ENCODE results near the gene EFEMP1.

The EFEMP1 gene

GRCh38 chr2:55887351-55887750 lies 36.2 kb downstream of the EFEMP1 start:
- H3K9me3 ChIP-seq (ENCODE audit: control insufficient read depth, low read length), result no peaks in the 10 kb centered on the region
- H3K4me3 ChIP-seq (ENCODE audit: insufficient read depth, low read depth, low read length), result no peak overlapping the region
- peaks cover 7% of the 10 kb centered on the region for H3K4me1 ChIP-seq (ENCODE audit: control insufficient read depth, insufficient read depth, low read length)
- H3K27ac ChIP-seq (ENCODE audit: insufficient read depth, low read depth, low read length, poor library complexity, severe bottlenecking), result no peak overlapping the region
- H3K27me3 ChIP-seq (ENCODE audit: control insufficient read depth, insufficient read depth, low read length, poor library complexity, severe bottlenecking), result no peaks in the 10 kb centered on the region
- WGBS, 2 experiments, result 86 to 97% methylated on average over 1 of the region's 2 CpGs
- no peaks in the 10 kb centered on the region for H3K36me3 ChIP-seq (ENCODE audit: control insufficient read depth, insufficient read depth, low read length)

DNA sequence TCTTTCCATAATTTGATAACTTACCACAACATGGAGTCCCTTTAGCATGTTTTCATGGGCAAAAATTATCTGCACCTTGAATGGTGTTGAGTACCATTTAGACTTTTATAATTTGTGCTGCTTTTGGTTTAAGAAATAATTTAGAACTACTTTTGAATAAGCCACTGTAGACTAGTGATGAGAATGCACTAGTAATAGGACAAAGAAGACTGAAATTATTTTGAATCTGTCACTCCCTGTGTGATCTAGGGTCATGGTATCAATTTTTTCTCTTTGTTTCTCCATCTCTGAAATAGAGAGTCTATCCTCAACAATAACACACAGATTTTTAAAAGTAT lies 37.7 kb downstream of the EFEMP1 start:
- Histone ChIP-seq H3K9me3 (ENCODE audit: control insufficient read depth, low read length) (no peaks in the 10 kb centered on the region), H3K4me1 (ENCODE audit: control insufficient read depth, insufficient read depth, low read length) (peaks cover 7% of the 10 kb centered on the region), H3K36me3 (ENCODE audit: control insufficient read depth, insufficient read depth, low read length) (no peaks in the 10 kb centered on the region), H3K27me3 (ENCODE audit: control insufficient read depth, insufficient read depth, low read length, poor library complexity, severe bottlenecking) (no peaks in the 10 kb centered on the region), H3K27ac (ENCODE audit: insufficient read depth, low read depth, low read length, poor library complexity, severe bottlenecking) (no peak overlapping the region), H3K4me3 (ENCODE audit: insufficient read depth, low read depth, low read length) (no peak overlapping the region)

GRCh38 chr2:55885127-55885943 lies 38.2 kb downstream of the EFEMP1 start:
- no peak overlapping the region for H3K27ac ChIP-seq (ENCODE audit: insufficient read depth, low read depth, low read length, poor library complexity, severe bottlenecking)
- H3K4me1 ChIP-seq (ENCODE audit: control insufficient read depth, insufficient read depth, low read length), result peaks cover 7% of the 10 kb centered on the region
- H3K4me3 ChIP-seq (ENCODE audit: insufficient read depth, low read depth, low read length), result no peak overlapping the region
- no peaks in the 10 kb centered on the region for H3K36me3 ChIP-seq (ENCODE audit: control insufficient read depth, insufficient read depth, low read length)
- H3K27me3 ChIP-seq (ENCODE audit: control insufficient read depth, insufficient read depth, low read length, poor library complexity, severe bottlenecking), result no peaks in the 10 kb centered on the region
- 81% methylated on average over 11 of the region's 11 CpGs for WGBS, 2 experiments
- H3K9me3 ChIP-seq (ENCODE audit: control insufficient read depth, low read length), result no peaks in the 10 kb centered on the region

DNA sequence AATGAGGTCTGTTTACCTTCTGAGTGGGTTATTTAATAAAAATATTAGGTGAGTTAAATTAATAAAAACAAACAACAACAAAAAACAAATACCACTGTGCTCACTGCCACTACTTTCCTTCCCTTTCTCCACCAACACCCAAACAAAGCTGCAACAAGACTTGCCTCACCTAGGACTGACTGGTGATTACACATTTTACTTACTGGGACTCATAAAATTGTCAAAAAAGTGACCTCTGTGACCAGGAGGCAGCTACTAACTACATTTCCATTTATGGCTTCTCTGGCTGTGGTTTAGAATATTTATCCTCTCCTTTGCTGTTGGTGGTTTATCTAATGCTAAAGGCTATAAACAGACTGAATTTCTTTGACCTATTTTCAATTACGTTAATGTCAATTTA lies 39.8 kb downstream of the EFEMP1 start:
- WGBS, 2 experiments, result no CpG with 5 or more reads among the region's 1 CpG
- Histone ChIP-seq H3K4me3 (ENCODE audit: insufficient read depth, low read depth, low read length) (no peak overlapping the region), H3K9me3 (ENCODE audit: control insufficient read depth, low read length) (no peaks in the 10 kb centered on the region), H3K4me1 (ENCODE audit: control insufficient read depth, insufficient read depth, low read length) (peaks cover 2% of the 10 kb centered on the region), H3K27ac (ENCODE audit: insufficient read depth, low read depth, low read length, poor library complexity, severe bottlenecking) (no peak overlapping the region), H3K27me3 (ENCODE audit: control insufficient read depth, insufficient read depth, low read length, poor library complexity, severe bottlenecking) (no peaks in the 10 kb centered on the region), H3K36me3 (ENCODE audit: control insufficient read depth, insufficient read depth, low read length) (no peaks in the 10 kb centered on the region)

DNA sequence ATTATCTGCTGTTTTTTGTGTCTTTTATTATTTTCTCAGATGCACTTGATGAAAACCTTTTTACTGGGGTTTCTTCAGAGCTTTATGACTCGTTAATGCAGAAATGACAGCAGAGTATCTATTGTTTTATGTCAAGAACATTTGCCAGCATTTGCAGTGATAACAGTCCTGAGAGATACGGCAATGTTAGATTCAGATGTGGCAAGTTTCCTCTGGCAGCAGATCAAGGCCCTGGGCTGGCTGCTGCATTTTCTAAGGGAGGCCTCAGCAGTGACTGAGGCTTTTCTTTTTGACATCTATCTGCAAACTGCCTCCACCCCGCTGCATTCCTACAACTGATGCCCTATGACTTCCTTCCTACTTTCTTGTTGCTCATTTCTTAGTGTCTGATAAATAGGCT lies 40.2 kb downstream of the EFEMP1 start:
- Histone ChIP-seq H3K4me3 (ENCODE audit: insufficient read depth, low read depth, low read length) (no peak overlapping the region), H3K36me3 (ENCODE audit: control insufficient read depth, insufficient read depth, low read length) (no peaks in the 10 kb centered on the region), H3K27me3 (ENCODE audit: control insufficient read depth, insufficient read depth, low read length, poor library complexity, severe bottlenecking) (no peaks in the 10 kb centered on the region), H3K9me3 (ENCODE audit: control insufficient read depth, low read length) (no peaks in the 10 kb centered on the region), H3K4me1 (ENCODE audit: control insufficient read depth, insufficient read depth, low read length) (no peaks in the 10 kb centered on the region), H3K27ac (ENCODE audit: insufficient read depth, low read depth, low read length, poor library complexity, severe bottlenecking) (no peak overlapping the region)
- 88 to 97% methylated on average over 3 of the region's 3 CpGs for WGBS, 2 experiments

DNA sequence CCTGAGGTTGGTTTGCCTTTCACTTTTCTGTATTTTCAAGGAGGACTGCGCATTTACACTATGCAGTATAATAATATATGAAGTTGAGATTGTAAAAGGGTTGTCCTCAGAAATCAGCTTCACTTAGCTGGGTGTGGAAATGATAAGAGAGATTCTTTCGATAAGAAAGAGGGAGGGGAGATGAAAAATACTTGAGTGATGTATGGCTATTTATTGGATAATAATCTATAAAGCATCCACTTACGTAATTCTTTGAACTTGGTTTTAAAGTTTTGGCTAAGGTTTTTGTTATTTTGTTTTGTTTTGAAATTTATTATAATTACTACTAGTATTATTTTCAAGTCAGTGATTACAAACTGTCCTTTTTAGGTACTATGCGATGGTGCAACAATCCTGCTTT lies 40.6 kb downstream of the EFEMP1 start:
- no peaks in the 10 kb centered on the region for H3K27me3 ChIP-seq (ENCODE audit: control insufficient read depth, insufficient read depth, low read length, poor library complexity, severe bottlenecking)
- H3K36me3 ChIP-seq (ENCODE audit: control insufficient read depth, insufficient read depth, low read length), result no peaks in the 10 kb centered on the region
- 94 to 99% methylated on average over 2 to 4 of the region's 4 CpGs for WGBS, 2 experiments
- no peak overlapping the region for H3K27ac ChIP-seq (ENCODE audit: insufficient read depth, low read depth, low read length, poor library complexity, severe bottlenecking)
- no peaks in the 10 kb centered on the region for H3K4me1 ChIP-seq (ENCODE audit: control insufficient read depth, insufficient read depth, low read length)
- no peak overlapping the region for H3K4me3 ChIP-seq (ENCODE audit: insufficient read depth, low read depth, low read length)
- H3K9me3 ChIP-seq (ENCODE audit: control insufficient read depth, low read length), result no peaks in the 10 kb centered on the region

GRCh38 chr2:55880416-55881143 lies 43.0 kb downstream of the EFEMP1 start:
- WGBS, 2 experiments, result 94 to 98% methylated on average over 6 of the region's 6 CpGs
- no peaks in the 10 kb centered on the region for H3K9me3 ChIP-seq (ENCODE audit: control insufficient read depth, low read length)
- no peak overlapping the region for H3K4me3 ChIP-seq (ENCODE audit: insufficient read depth, low read depth, low read length)
- no peak overlapping the region for H3K27ac ChIP-seq (ENCODE audit: insufficient read depth, low read depth, low read length, poor library complexity, severe bottlenecking)
- no peaks in the 10 kb centered on the region for H3K4me1 ChIP-seq (ENCODE audit: control insufficient read depth, insufficient read depth, low read length)
- no peaks in the 10 kb centered on the region for H3K36me3 ChIP-seq (ENCODE audit: control insufficient read depth, insufficient read depth, low read length)
- no peaks in the 10 kb centered on the region for H3K27me3 ChIP-seq (ENCODE audit: control insufficient read depth, insufficient read depth, low read length, poor library complexity, severe bottlenecking)

DNA sequence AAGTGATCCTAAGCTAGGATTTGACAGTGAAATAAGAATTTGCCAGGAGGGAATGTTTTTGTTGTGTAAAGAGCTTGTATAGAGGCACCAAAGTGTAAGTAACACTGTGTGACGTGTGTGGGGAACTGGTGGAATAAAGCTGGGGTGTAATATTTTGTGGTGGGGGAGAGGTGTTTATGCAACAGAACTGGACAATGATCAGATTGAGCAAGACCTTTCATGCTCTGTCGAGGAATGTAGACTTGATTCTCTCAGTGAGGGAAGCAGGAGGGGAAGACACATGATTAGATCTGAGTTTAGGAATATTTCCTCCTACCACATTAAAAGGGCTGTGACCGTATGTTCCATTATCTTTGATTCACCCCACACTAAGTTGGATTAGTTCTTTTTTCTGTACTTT lies 43.6 kb downstream of the EFEMP1 start:
- no peaks in the 10 kb centered on the region for H3K4me1 ChIP-seq (ENCODE audit: control insufficient read depth, insufficient read depth, low read length)
- no peaks in the 10 kb centered on the region for H3K27me3 ChIP-seq (ENCODE audit: control insufficient read depth, insufficient read depth, low read length, poor library complexity, severe bottlenecking)
- no peak overlapping the region for H3K4me3 ChIP-seq (ENCODE audit: insufficient read depth, low read depth, low read length)
- no peaks in the 10 kb centered on the region for H3K9me3 ChIP-seq (ENCODE audit: control insufficient read depth, low read length)
- no peaks in the 10 kb centered on the region for H3K36me3 ChIP-seq (ENCODE audit: control insufficient read depth, insufficient read depth, low read length)
- WGBS, 2 experiments, result 87 to 95% methylated on average over 3 of the region's 3 CpGs
- H3K27ac ChIP-seq (ENCODE audit: insufficient read depth, low read depth, low read length, poor library complexity, severe bottlenecking), result no peak overlapping the region

DNA sequence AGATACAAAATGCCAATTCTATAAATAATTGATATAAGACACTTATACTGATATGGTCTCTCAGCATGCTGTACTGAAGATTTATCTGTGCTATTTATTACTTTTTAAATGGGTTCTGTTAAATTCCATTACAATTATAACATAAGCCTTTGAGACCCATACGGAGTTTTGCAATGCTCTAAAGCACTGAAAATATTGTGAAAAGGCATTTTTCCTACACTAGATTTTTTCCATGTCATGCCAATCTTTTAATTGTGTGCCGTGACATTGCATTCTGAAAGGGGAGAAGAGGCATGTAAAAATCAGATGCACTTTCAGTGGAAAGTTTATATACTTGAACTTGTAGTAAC lies 46.5 kb downstream of the EFEMP1 start:
- H3K4me3 ChIP-seq (ENCODE audit: insufficient read depth, low read depth, low read length), result no peak overlapping the region
- H3K4me1 ChIP-seq (ENCODE audit: control insufficient read depth, insufficient read depth, low read length), result no peaks in the 10 kb centered on the region
- H3K9me3 ChIP-seq (ENCODE audit: control insufficient read depth, low read length), result no peaks in the 10 kb centered on the region
- H3K36me3 ChIP-seq (ENCODE audit: control insufficient read depth, insufficient read depth, low read length), result no peaks in the 10 kb centered on the region
- WGBS, 2 experiments, result 92 to 100% methylated on average over 1 to 2 of the region's 2 CpGs
- no peak overlapping the region for H3K27ac ChIP-seq (ENCODE audit: insufficient read depth, low read depth, low read length, poor library complexity, severe bottlenecking)
- H3K27me3 ChIP-seq (ENCODE audit: control insufficient read depth, insufficient read depth, low read length, poor library complexity, severe bottlenecking), result no peaks in the 10 kb centered on the region

GRCh38 chr2:55876429-55877086 lies 47.0 kb downstream of the EFEMP1 start:
- no peaks in the 10 kb centered on the region for H3K36me3 ChIP-seq (ENCODE audit: control insufficient read depth, insufficient read depth, low read length)
- no peaks in the 10 kb centered on the region for H3K9me3 ChIP-seq (ENCODE audit: control insufficient read depth, low read length)
- no peak overlapping the region for H3K4me3 ChIP-seq (ENCODE audit: insufficient read depth, low read depth, low read length)
- no peaks in the 10 kb centered on the region for H3K4me1 ChIP-seq (ENCODE audit: control insufficient read depth, insufficient read depth, low read length)
- H3K27me3 ChIP-seq (ENCODE audit: control insufficient read depth, insufficient read depth, low read length, poor library complexity, severe bottlenecking), result no peaks in the 10 kb centered on the region
- no peak overlapping the region for H3K27ac ChIP-seq (ENCODE audit: insufficient read depth, low read depth, low read length, poor library complexity, severe bottlenecking)
- WGBS, 2 experiments, result 94 to 98% methylated on average over 3 to 4 of the region's 6 CpGs
